Endothelial cell of umbilical vein (primary cell): Measurements from ENCODE around the gene TEX48. TPM values are rescaled to one million over a fixed set of nuclear protein-coding genes. Genes with fewer than 3 reads are reported as not detected.

ENCODE experiments used
- BruUV-seq: library from RNA; stranded (reverse); fragments of 400-500 nt; replicated peaks from 2 replicates; lab custom pipeline; 2021; lab: Mats Ljungman, UMichigan
- CTCF ChIA-PET: fragments of 300-600, 350-600 bp; sonication (Branson Sonifier 250); formaldehyde crosslinking; loops from one replicate; lab custom pipeline; 2021; ENCODE audit warnings: antibody characterized with exemption, inconsistent platforms; lab: Charles Lee
- POLR2A ChIA-PET: fragments of 300-600, 350-600 bp; sonication (Branson Sonifier 250); formaldehyde crosslinking; loops from one replicate; lab custom pipeline; 2021; ENCODE audit warnings: antibody characterized with exemption, inconsistent platforms; lab: Charles Lee
- DNase-seq: peaks from one replicate; pipeline ENCODE4 v3.0.0-alpha.2; 2011; ENCODE audit warnings: low read depth, low spot score
- FAIRE-seq: peaks from 2 replicates; lab custom pipeline; 2011; peaks lifted over from hg19 to GRCh38; lab: Jason Lieb, UNC
- H2AFZ ChIP-seq: 2 replicates; pipeline ENCODE4 v1.6.0; 2012; ENCODE audit warnings: low read depth, low read length, control low read depth, inconsistent platforms
- H3K27ac ChIP-seq: 2 replicates; pipeline ENCODE4 v1.5.1; 2011; ENCODE audit warnings: low read depth, mild to moderate bottlenecking, control low read depth, low read length, moderate library complexity; ENCODE audit not compliant: insufficient read depth
- H3K27me3 ChIP-seq, 2 experiments: 2 replicates each; pipeline versions ENCODE4 v1.6.0 to v1.6.1; 2011; ENCODE audit warnings: low read length in 2 of 2, mixed read lengths in 1 of 2; ENCODE audit not compliant: control insufficient read depth in 2 of 2, insufficient read depth in 2 of 2
- H3K36me3 ChIP-seq, 2 experiments: 2 replicates in 1 of 2; 3 replicates in 1 of 2; pipeline ENCODE4 v1.5.1; 2011; ENCODE audit warnings: low read length in 2 of 2, mild to moderate bottlenecking in 1 of 2, moderate library complexity in 1 of 2; ENCODE audit not compliant: control insufficient read depth in 2 of 2, insufficient read depth in 2 of 2; ENCODE audit errors: extremely low read depth in 1 of 2
- H3K4me1 ChIP-seq: 3 replicates; pipeline ENCODE4 v1.5.1; 2011; ENCODE audit warnings: mild to moderate bottlenecking, low read length; ENCODE audit not compliant: control insufficient read depth, insufficient read depth; ENCODE audit errors: extremely low read depth
- H3K4me2 ChIP-seq: 2 replicates; pipeline ENCODE4 v1.6.1; 2011; ENCODE audit warnings: low read length, control low read depth, mixed read lengths; ENCODE audit not compliant: insufficient read depth
- H3K4me3 ChIP-seq, 3 experiments: fragments of 200-600 bp in 1 of 3; sonication (generic), shearing (Covaris generic) in 1 of 3; replicated peaks in 1 of 3; 2 replicates each; pipeline ENCODE4 v1.5.1; 2011 to 2016; ENCODE audit warnings: control low read depth in 3 of 3, low read length in 3 of 3, mild to moderate bottlenecking in 2 of 3, inconsistent platforms in 1 of 3, low read depth in 1 of 3, moderate library complexity in 1 of 3; ENCODE audit not compliant: insufficient read depth in 1 of 3
- H3K79me2 ChIP-seq: 2 replicates; pipeline ENCODE4 v1.6.0; 2012; ENCODE audit warnings: low read length, inconsistent platforms; ENCODE audit not compliant: control insufficient read depth, insufficient read depth
- H3K9ac ChIP-seq: replicated peaks from 2 replicates; pipeline ENCODE3; 2011; ENCODE audit warnings: low read length, control low read depth; ENCODE audit not compliant: insufficient read depth; ENCODE audit errors: extremely low read depth
- H3K9me1 ChIP-seq: replicated peaks from 3 replicates; pipeline ENCODE4 v1.6.0; 2011; ENCODE audit warnings: mild to moderate bottlenecking, low read length; ENCODE audit not compliant: control insufficient read depth, insufficient read depth; ENCODE audit errors: extremely low read depth
- H3K9me3 ChIP-seq: replicated peaks from 2 replicates; pipeline ENCODE4 v1.5.1; 2012; ENCODE audit warnings: low read length, inconsistent platforms; ENCODE audit not compliant: control insufficient read depth, insufficient read depth
- H4K20me1 ChIP-seq: replicated peaks from 2 replicates; pipeline ENCODE3; 2011; ENCODE audit warnings: mild to moderate bottlenecking, low read length; ENCODE audit not compliant: control insufficient read depth, insufficient read depth; ENCODE audit errors: extremely low read depth
- EZH2 ChIP-seq: IDR thresholded peaks from 2 replicates; pipeline ENCODE4 v1.6.1; 2012; ENCODE audit warnings: borderline replicate concordance, low read depth, mild to moderate bottlenecking, moderate library complexity, low read length, inconsistent platforms; ENCODE audit not compliant: severe bottlenecking
- FOS ChIP-seq: IDR thresholded peaks from 2 replicates; pipeline ENCODE4 v1.6.1; 2011; ENCODE audit warnings: mild to moderate bottlenecking, low read length, moderate library complexity, borderline replicate concordance; ENCODE audit not compliant: insufficient read depth
- GATA2 ChIP-seq: IDR thresholded peaks from 2 replicates; pipeline ENCODE4 v1.7.0; 2011; ENCODE audit warnings: low read depth, mild to moderate bottlenecking, moderate library complexity, mixed read lengths, low read length; ENCODE audit not compliant: insufficient read length, insufficient read depth
- JUN ChIP-seq: IDR thresholded peaks from 2 replicates; pipeline ENCODE4 v1.6.1; 2011; ENCODE audit warnings: borderline replicate concordance, low read depth; ENCODE audit not compliant: insufficient read length, insufficient read depth
- MYC ChIP-seq: IDR thresholded peaks from one replicate; pipeline ENCODE4 v1.6.1; 2011; ENCODE audit warnings: mild to moderate bottlenecking, low read depth, low read length
- POLR2A ChIP-seq: IDR thresholded peaks from 2 replicates; pipeline ENCODE4 v1.6.1; 2012; ENCODE audit warnings: low read depth, mild to moderate bottlenecking, control low read depth, low read length
- POLR2AphosphoS5 ChIP-seq: IDR thresholded peaks from 2 replicates; pipeline ENCODE4 v1.6.1; 2012; ENCODE audit warnings: low read depth, mild to moderate bottlenecking, control low read depth, low read length, moderate library complexity; ENCODE audit not compliant: insufficient read depth
- dilution Hi-C: fragments of 300-500 bp; cut with MboI; formaldehyde crosslinking; loops from one replicate; pipeline ENCODE4 v1.15.0; 2019; ENCODE audit warnings: low sequenced_read_pairs; ENCODE audit not compliant: extremely low pct_ligation_motif_present
- intact Hi-C: fragments of 100-400 bp; cut with micrococcal nuclease; formaldehyde crosslinking; loops from one replicate; pipeline ENCODE4 v1.10.0; 2022
- polyA plus RNA-seq, 4 experiments: library from polyadenylated mRNA; depleted of rRNA in 3 of 4; stranded (reverse) in 3 of 4; unstranded in 1 of 4; fragments of >200 nt; gene quantifications; 2 replicates each; pipeline versions ENCODE4 v1.2.1 to v1.2.3, GENCODE V29; 2011 to 2012; ENCODE audit warnings: missing spikeins in 1 of 4
- total RNA-seq: library from RNA; stranded (reverse); gene quantifications from 2 replicates; pipeline ENCODE4 v1.2.3, GENCODE V29; 2021
- TF ChIP-seq, protein P1 (sequence below), 2 donors: IDR thresholded peaks; 1 replicate in 1 of 2; 2 replicates in 1 of 2; pipeline ENCODE4 v1.5.1; 2011; ENCODE audit warnings: low read length in 2 of 2, mild to moderate bottlenecking in 2 of 2, moderate library complexity in 2 of 2, control low read depth in 1 of 2, inconsistent platforms in 1 of 2, low read depth in 1 of 2; ENCODE audit not compliant: insufficient read depth in 1 of 2; ENCODE audit errors: extremely low read depth in 1 of 2
- TF ChIP-seq, protein P2 (sequence below): IDR thresholded peaks from 2 replicates; pipeline ENCODE4 v1.6.1; 2011; ENCODE audit not compliant: insufficient read depth, insufficient read length

Gene TEX48
- total and polyA plus RNA-seq, 2 donors (not counting 3 experiments of a cell fraction or from before 2014, with no cell fraction given): not detected

DNA sequence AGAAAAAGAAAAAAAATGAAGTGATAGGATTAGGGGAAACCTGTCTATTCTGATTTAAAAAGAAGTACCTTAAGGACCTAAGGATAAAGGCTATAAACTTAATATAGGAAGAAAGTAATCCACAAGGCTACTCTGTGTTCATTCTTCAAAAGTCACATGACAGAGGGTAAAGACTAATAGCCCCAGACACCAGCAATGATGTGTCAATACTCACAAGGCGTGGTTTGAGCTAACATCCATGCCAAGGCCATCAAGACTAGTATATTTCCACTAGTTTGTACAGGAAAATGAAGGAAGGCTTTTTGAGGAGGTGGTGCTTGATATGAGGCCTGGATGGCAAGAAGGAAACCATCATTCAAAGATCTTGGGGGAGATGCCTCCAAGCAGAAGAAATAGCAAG is 49.7 kb upstream of the TEX48 start:
- DNase-seq (no peak), FAIRE-seq (no peak)
- no peaks in the 10 kb centered on the region for H3K36me3 ChIP-seq
- no peak overlapping the region for H3K4me2 ChIP-seq
- ChIA-PET POLR2A (no interaction called here), CTCF (no interaction called here)
- H3K79me2 ChIP-seq: no peaks in the 10 kb centered on the region
- H3K9me3 ChIP-seq: no peaks in the 10 kb centered on the region
- H3K4me1 ChIP-seq: no peaks in the 10 kb centered on the region
- no peak overlapping the region for H2AFZ ChIP-seq
- no peak overlapping the region for H3K27ac ChIP-seq
- no peaks in the 10 kb centered on the region for H4K20me1 ChIP-seq
- H3K4me3 ChIP-seq: no peak overlapping the region
- TF ChIP-seq, protein P1, sequence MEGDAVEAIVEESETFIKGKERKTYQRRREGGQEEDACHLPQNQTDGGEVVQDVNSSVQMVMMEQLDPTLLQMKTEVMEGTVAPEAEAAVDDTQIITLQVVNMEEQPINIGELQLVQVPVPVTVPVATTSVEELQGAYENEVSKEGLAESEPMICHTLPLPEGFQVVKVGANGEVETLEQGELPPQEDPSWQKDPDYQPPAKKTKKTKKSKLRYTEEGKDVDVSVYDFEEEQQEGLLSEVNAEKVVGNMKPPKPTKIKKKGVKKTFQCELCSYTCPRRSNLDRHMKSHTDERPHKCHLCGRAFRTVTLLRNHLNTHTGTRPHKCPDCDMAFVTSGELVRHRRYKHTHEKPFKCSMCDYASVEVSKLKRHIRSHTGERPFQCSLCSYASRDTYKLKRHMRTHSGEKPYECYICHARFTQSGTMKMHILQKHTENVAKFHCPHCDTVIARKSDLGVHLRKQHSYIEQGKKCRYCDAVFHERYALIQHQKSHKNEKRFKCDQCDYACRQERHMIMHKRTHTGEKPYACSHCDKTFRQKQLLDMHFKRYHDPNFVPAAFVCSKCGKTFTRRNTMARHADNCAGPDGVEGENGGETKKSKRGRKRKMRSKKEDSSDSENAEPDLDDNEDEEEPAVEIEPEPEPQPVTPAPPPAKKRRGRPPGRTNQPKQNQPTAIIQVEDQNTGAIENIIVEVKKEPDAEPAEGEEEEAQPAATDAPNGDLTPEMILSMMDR (IDR thresholded peaks at IDR 0.05; ENCODE audit: extremely low read depth in 1 of 2, insufficient read depth in 1 of 2, low read depth in 1 of 2, low read length in 2 of 2): no peak
- no peak for TF ChIP-seq EZH2
- no peak for TF ChIP-seq GATA2
- no peak for TF ChIP-seq POLR2A
- TF ChIP-seq, protein P2, sequence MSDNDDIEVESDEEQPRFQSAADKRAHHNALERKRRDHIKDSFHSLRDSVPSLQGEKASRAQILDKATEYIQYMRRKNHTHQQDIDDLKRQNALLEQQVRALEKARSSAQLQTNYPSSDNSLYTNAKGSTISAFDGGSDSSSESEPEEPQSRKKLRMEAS: no peak
- no peak for TF ChIP-seq POLR2AphosphoS5
- no peak for TF ChIP-seq MYC
- no peak for TF ChIP-seq FOS
- no peak for TF ChIP-seq JUN
- no peaks in the 10 kb centered on the region for H3K27me3 ChIP-seq
- dilution Hi-C loops: no loop called here
- no peak overlapping the region for H3K9ac ChIP-seq
- BruUV-seq: no TSS peak
- H3K9me1 ChIP-seq: no peaks in the 10 kb centered on the region
- intact Hi-C loops: loop anchor here (2.0 kb wide), 1 partner anchor 45 kb away; no protein-coding TSS in a partner anchor
